Urothelium cell line (cell line): ENCODE results near the gene DOCK4.

Source experiments
- DNase-seq: peaks from one replicate; pipeline ENCODE4 v3.0.0; 2011; ENCODE audit warnings: low spot score, mixed read lengths
- FAIRE-seq: peaks from 2 replicates; lab custom pipeline; 2011; peaks lifted over from hg19 to GRCh38; lab: Jason Lieb, UNC

Gene DOCK4

GRCh38 chr7:112192236-112193154, 13.7 kb downstream of the DOCK4 start:
- peak; percentile 41 for DNase-seq
- no peak for FAIRE-seq

GRCh38 chr7:112190120-112190519, 16.1 kb downstream of the DOCK4 start:
- FAIRE-seq (no peak), DNase-seq (no peak)

- FAIRE-seq: no peak
Observed at GRCh38 chr7:112189691-112190090, 16.5 kb downstream of the DOCK4 start.

GRCh38 chr7:112188257-112188656, 17.9 kb downstream of the DOCK4 start:
- DNase-seq (no peak), FAIRE-seq (no peak)

More at GRCh38 chr7:112189691-112190090, 16.5 kb downstream of the DOCK4 start:
- no peak for DNase-seq

GRCh38 chr7:112186300-112186699, 19.9 kb downstream of the DOCK4 start:
- DNase-seq: no peak
- FAIRE-seq: no peak

GRCh38 chr7:112185005-112185834, 21.0 kb downstream of the DOCK4 start:
- DNase-seq (no peak), FAIRE-seq (peak; percentile 42)

- DNase-seq: no peak
- FAIRE-seq: no peak
Observed at GRCh38 chr7:112184455-112184854, 21.7 kb downstream of the DOCK4 start.

GRCh38 chr7:112183266-112183665, 22.9 kb downstream of the DOCK4 start:
- FAIRE-seq (no peak), DNase-seq (no peak)

- FAIRE-seq (no peak), DNase-seq (no peak)
Observed at GRCh38 chr7:112182749-112183148, 23.4 kb downstream of the DOCK4 start.

GRCh38 chr7:112180223-112180622, 26.0 kb downstream of the DOCK4 start:
- FAIRE-seq (no peak), DNase-seq (no peak)

- FAIRE-seq (no peak), DNase-seq (no peak)
Observed at GRCh38 chr7:112176693-112177415, 29.3 kb downstream of the DOCK4 start.

- FAIRE-seq (no peak), DNase-seq (no peak)
Observed at GRCh38 chr7:112176241-112176640, 30.0 kb downstream of the DOCK4 start.

GRCh38 chr7:112174192-112174591, 32.0 kb downstream of the DOCK4 start:
- FAIRE-seq (no peak), DNase-seq (no peak)

GRCh38 chr7:112173568-112173905, 32.7 kb downstream of the DOCK4 start:
- DNase-seq: no peak
- FAIRE-seq: no peak

- no peak for DNase-seq
- no peak for FAIRE-seq
Observed at GRCh38 chr7:112172870-112173567, 33.2 kb downstream of the DOCK4 start.

- DNase-seq: no peak
- FAIRE-seq: no peak
Observed at GRCh38 chr7:112171673-112172072, 34.5 kb downstream of the DOCK4 start.

GRCh38 chr7:112168915-112169314, 37.3 kb downstream of the DOCK4 start:
- FAIRE-seq: no peak
- DNase-seq: no peak

GRCh38 chr7:112167147-112167546, 39.1 kb downstream of the DOCK4 start:
- FAIRE-seq (no peak), DNase-seq (no peak)

GRCh38 chr7:112162784-112163506, 43.3 kb downstream of the DOCK4 start:
- FAIRE-seq: no peak

More at GRCh38 chr7:112162784-112163506, 43.3 kb downstream of the DOCK4 start:
- DNase-seq: no peak
